Measurements from ENCODE around the gene FGF2. TPM values are rescaled to one million over a fixed set of nuclear protein-coding genes. Genes with fewer than 3 reads are reported as not detected.

The FGF2 gene
- total and polyA plus RNA-seq, 4 donors = 0.52 to 1.4 (median 0.98) TPM

DNA sequence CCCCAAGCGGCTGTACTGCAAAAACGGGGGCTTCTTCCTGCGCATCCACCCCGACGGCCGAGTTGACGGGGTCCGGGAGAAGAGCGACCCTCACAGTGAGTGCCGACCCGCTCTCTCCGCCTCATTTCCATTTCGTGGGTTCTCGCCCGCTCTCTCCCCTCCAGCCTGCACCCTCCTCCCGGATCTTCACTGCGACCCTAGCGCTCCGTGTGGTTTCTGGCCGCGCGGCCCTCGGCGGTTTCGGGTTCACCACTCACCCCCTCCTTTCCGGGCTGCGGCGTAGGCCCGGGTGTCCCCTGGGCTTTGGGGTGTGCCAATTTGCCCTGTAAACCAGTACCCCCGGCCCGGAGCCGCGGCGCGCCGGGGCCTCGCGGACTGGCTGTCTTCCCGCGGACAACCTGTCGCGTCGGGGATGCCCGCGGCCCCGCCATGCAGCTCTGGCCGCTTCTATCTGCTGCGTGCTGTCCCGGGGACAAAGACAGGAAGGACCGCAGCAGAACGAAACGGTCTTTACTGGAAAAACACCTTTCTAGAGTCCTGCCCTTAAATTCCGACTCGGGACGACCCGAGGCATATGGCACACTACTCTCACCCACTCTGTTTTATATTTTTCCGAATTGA, 737 bp downstream of the FGF2 start:
- 1% methylated on average over 57 of the region's 57 CpGs for WGBS
- peak overlapping the region; percentile 36 to 45 for H3K27ac ChIP-seq (ENCODE audit: low read depth in 1 of 2, low read length in 2 of 2)
- H3K36me3 ChIP-seq (ENCODE audit: control insufficient read depth in 4 of 4, insufficient read depth in 3 of 4, low read depth in 1 of 4, low read length in 3 of 4) = no peaks in the 10 kb centered on the region
- H3K4me1 ChIP-seq (ENCODE audit: control insufficient read depth in 4 of 4, insufficient read depth in 4 of 4, low read length in 3 of 4) = peaks cover 0 to 13% (median 8%) of the 10 kb centered on the region in 4 donors
- peak overlapping the region; percentile 74 to 86 (median 83) for H3K4me3 ChIP-seq (ENCODE audit: low read depth in 1 of 3, low read length in 3 of 3)
- no peaks in the 10 kb centered on the region for H3K27me3 ChIP-seq (ENCODE audit: control insufficient read depth in 4 of 4, insufficient read depth in 4 of 4, low read length in 3 of 4)
- TF ChIP-seq HNF4A (conservative IDR thresholded peaks at IDR 0.05) (no peak), YY1 (IDR thresholded peaks at IDR 0.05) (peak; percentile 65)
- H3K9ac ChIP-seq (ENCODE audit: low read depth in 1 of 2, low read length in 2 of 2) = no peak overlapping the region
- no peak for DNase-seq (ENCODE audit: low spot score)
- no peaks in the 10 kb centered on the region for H3K9me3 ChIP-seq (ENCODE audit: control insufficient read depth in 4 of 4, low read length in 3 of 4)

DNA sequence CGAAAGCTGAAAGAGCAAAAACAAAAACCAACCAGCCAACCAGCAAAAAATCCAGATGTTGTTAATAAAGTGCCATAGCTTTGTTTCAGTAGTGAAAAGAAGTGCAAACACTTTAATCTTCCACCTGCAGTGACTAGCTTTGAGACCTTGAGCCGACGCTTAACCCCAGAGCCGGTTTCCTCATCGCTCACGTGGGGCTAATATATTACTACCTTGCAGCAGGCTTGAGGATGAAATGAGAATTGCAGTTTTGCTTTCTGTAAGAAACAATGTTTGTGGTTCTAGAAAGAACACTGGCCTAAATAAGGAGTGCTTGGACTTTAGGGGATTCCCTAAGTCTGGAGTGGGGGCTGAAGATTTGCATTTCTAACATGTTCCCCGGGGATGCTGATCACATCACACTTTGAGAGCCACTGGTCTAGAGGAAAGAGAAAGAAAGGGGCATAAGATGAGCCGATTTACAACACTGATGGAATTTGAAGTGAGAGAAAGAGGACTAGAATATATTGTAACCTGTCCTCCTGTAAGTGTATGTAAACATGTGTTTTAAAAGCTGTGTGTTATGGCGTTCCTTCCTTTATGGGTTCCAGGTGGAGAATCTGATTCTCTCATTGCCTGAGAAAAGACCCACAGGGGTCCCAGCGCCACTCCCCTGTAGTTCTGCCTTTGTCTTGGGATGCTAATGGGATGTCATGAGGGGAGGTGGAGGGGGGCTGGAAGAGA, 1.4 kb downstream of the FGF2 start:
- no peak for DNase-seq (ENCODE audit: low spot score)
- TF ChIP-seq TAF1 (conservative IDR thresholded peaks at IDR 0.05) = no peak
- peak; percentile 5 for TF ChIP-seq HNF4G (IDR thresholded peaks at IDR 0.05)
- TF ChIP-seq, protein P1, sequence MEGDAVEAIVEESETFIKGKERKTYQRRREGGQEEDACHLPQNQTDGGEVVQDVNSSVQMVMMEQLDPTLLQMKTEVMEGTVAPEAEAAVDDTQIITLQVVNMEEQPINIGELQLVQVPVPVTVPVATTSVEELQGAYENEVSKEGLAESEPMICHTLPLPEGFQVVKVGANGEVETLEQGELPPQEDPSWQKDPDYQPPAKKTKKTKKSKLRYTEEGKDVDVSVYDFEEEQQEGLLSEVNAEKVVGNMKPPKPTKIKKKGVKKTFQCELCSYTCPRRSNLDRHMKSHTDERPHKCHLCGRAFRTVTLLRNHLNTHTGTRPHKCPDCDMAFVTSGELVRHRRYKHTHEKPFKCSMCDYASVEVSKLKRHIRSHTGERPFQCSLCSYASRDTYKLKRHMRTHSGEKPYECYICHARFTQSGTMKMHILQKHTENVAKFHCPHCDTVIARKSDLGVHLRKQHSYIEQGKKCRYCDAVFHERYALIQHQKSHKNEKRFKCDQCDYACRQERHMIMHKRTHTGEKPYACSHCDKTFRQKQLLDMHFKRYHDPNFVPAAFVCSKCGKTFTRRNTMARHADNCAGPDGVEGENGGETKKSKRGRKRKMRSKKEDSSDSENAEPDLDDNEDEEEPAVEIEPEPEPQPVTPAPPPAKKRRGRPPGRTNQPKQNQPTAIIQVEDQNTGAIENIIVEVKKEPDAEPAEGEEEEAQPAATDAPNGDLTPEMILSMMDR (IDR thresholded peaks at IDR 0.05; ENCODE audit: low read depth, low read length, missing input control) = peak; percentile 33
- TF ChIP-seq, protein P2, sequence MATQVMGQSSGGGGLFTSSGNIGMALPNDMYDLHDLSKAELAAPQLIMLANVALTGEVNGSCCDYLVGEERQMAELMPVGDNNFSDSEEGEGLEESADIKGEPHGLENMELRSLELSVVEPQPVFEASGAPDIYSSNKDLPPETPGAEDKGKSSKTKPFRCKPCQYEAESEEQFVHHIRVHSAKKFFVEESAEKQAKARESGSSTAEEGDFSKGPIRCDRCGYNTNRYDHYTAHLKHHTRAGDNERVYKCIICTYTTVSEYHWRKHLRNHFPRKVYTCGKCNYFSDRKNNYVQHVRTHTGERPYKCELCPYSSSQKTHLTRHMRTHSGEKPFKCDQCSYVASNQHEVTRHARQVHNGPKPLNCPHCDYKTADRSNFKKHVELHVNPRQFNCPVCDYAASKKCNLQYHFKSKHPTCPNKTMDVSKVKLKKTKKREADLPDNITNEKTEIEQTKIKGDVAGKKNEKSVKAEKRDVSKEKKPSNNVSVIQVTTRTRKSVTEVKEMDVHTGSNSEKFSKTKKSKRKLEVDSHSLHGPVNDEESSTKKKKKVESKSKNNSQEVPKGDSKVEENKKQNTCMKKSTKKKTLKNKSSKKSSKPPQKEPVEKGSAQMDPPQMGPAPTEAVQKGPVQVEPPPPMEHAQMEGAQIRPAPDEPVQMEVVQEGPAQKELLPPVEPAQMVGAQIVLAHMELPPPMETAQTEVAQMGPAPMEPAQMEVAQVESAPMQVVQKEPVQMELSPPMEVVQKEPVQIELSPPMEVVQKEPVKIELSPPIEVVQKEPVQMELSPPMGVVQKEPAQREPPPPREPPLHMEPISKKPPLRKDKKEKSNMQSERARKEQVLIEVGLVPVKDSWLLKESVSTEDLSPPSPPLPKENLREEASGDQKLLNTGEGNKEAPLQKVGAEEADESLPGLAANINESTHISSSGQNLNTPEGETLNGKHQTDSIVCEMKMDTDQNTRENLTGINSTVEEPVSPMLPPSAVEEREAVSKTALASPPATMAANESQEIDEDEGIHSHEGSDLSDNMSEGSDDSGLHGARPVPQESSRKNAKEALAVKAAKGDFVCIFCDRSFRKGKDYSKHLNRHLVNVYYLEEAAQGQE (IDR thresholded peaks at IDR 0.05) = no peak
- no peak for TF ChIP-seq YY1 (IDR thresholded peaks at IDR 0.05)
- peak; percentile 27 to 48 for TF ChIP-seq HNF4A (conservative IDR thresholded peaks at IDR 0.05)
- TF ChIP-seq NR2F2 (IDR thresholded peaks at IDR 0.05) = no peak
- TF ChIP-seq, protein P3, sequence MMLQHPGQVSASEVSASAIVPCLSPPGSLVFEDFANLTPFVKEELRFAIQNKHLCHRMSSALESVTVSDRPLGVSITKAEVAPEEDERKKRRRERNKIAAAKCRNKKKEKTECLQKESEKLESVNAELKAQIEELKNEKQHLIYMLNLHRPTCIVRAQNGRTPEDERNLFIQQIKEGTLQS (IDR thresholded peaks at IDR 0.05) = peak; percentile 70
- peak; percentile 31 to 61 for TF ChIP-seq RAD21 (IDR thresholded peaks at IDR 0.05)
- TF ChIP-seq FOXA2 (IDR thresholded peaks at IDR 0.05) = no peak
- no peak for TF ChIP-seq GABPA (IDR thresholded peaks at IDR 0.05 in 1 of 2, conservative IDR thresholded peaks at IDR 0.05 in 1 of 2)
- TF ChIP-seq, protein P4, sequence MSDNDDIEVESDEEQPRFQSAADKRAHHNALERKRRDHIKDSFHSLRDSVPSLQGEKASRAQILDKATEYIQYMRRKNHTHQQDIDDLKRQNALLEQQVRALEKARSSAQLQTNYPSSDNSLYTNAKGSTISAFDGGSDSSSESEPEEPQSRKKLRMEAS (IDR thresholded peaks at IDR 0.05) = no peak
- TF ChIP-seq FOXA1 (IDR thresholded peaks at IDR 0.05) = no peak
- no peak for TF ChIP-seq JUND (IDR thresholded peaks at IDR 0.05)
- no peak for TF ChIP-seq EGR1 (IDR thresholded peaks at IDR 0.05; ENCODE audit: low read depth in 2 of 2)
- TF ChIP-seq SP1 (IDR thresholded peaks at IDR 0.05) = no peak
- TF ChIP-seq, protein P5, sequence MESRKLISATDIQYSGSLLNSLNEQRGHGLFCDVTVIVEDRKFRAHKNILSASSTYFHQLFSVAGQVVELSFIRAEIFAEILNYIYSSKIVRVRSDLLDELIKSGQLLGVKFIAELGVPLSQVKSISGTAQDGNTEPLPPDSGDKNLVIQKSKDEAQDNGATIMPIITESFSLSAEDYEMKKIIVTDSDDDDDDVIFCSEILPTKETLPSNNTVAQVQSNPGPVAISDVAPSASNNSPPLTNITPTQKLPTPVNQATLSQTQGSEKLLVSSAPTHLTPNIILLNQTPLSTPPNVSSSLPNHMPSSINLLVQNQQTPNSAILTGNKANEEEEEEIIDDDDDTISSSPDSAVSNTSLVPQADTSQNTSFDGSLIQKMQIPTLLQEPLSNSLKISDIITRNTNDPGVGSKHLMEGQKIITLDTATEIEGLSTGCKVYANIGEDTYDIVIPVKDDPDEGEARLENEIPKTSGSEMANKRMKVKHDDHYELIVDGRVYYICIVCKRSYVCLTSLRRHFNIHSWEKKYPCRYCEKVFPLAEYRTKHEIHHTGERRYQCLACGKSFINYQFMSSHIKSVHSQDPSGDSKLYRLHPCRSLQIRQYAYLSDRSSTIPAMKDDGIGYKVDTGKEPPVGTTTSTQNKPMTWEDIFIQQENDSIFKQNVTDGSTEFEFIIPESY (IDR thresholded peaks at IDR 0.05) = no peak
- peak; percentile 11 to 13 for TF ChIP-seq RXRA (IDR thresholded peaks at IDR 0.05)

More for the DNA sequence above, 1.4 kb downstream of the FGF2 start:
- Histone ChIP-seq H3K4me3 (ENCODE audit: low read depth in 1 of 3, low read length in 3 of 3) (peak overlapping the region; percentile 74 to 86 (median 83)), H3K27ac (ENCODE audit: low read depth in 1 of 2, low read length in 2 of 2) (peak overlapping the region; percentile 36 to 45), H3K4me1 (ENCODE audit: control insufficient read depth in 4 of 4, insufficient read depth in 4 of 4, low read length in 3 of 4) (peaks cover 0 to 13% (median 8%) of the 10 kb centered on the region in 4 donors), H3K9me3 (ENCODE audit: control insufficient read depth in 4 of 4, low read length in 3 of 4) (no peaks in the 10 kb centered on the region), H3K27me3 (ENCODE audit: control insufficient read depth in 4 of 4, insufficient read depth in 4 of 4, low read length in 3 of 4) (no peaks in the 10 kb centered on the region), H3K36me3 (ENCODE audit: control insufficient read depth in 4 of 4, insufficient read depth in 3 of 4, low read depth in 1 of 4, low read length in 3 of 4) (no peaks in the 10 kb centered on the region), H3K9ac (ENCODE audit: low read depth in 1 of 2, low read length in 2 of 2) (no peak overlapping the region)
- 23% methylated on average over 10 of the region's 10 CpGs for WGBS

All from liver (tissue), 9 donors.